Measurements from ENCODE around the gene ALS2. TPM values are rescaled to one million over a fixed set of nuclear protein-coding genes. Genes with fewer than 3 reads are reported as not detected.

The ALS2 gene
- polyA plus RNA-seq, 1 of the 3 experiments (the other 2 are of a cell fraction) = 11.6 TPM

GRCh38 chr2:201734111-201734510 lies 46.6 kb downstream of the ALS2 start:
- CTCF ChIA-PET = interaction anchor here (0.9 kb wide), 1 partner anchor 15 kb away, joined by 3 read pairs; no protein-coding TSS in a partner anchor
- H3K9me2 ChIP-seq = no peaks in the 10 kb centered on the region
- H3K4me3 ChIP-seq (ENCODE audit: low read depth in 2 of 2, low read length in 1 of 2) = no peak overlapping the region
- H3K79me2 ChIP-seq (ENCODE audit: insufficient read depth) = no peaks in the 10 kb centered on the region
- H3F3A ChIP-seq (replicated peaks; ENCODE audit: insufficient read depth) = peaks cover 5% of the 10 kb centered on the region
- H3K9ac ChIP-seq = no peak overlapping the region
- no peaks in the 10 kb centered on the region for H3K27me3 ChIP-seq (ENCODE audit: insufficient read depth)
- H3K27ac ChIP-seq (ENCODE audit: low read depth in 2 of 2, low read length in 1 of 2) = no peak overlapping the region
- TF ChIP-seq TEAD4 (IDR thresholded peaks at IDR 0.05; ENCODE audit: borderline replicate concordance, insufficient read depth) (no peak), RAD21 (IDR thresholded peaks at IDR 0.05; ENCODE audit: low read length) (no peak), FOXM1 (IDR thresholded peaks at IDR 0.05; ENCODE audit: low read depth) (no peak), REST (IDR thresholded peaks at IDR 0.05; ENCODE audit: low read depth, low read length) (no peak), EP300 (IDR thresholded peaks at IDR 0.05; ENCODE audit: borderline replicate concordance in 1 of 2, low read depth in 1 of 2, low read length in 1 of 2) (no peak), EZH2phosphoT487 (IDR thresholded peaks at IDR 0.05; ENCODE audit: borderline replicate concordance, low read depth) (no peak), MXI1 (IDR thresholded peaks at IDR 0.05; ENCODE audit: low read depth, low read length) (no peak), TAF1 (IDR thresholded peaks at IDR 0.05; ENCODE audit: borderline replicate concordance, low read depth, low read length) (no peak), NFIC (IDR thresholded peaks at IDR 0.05; ENCODE audit: borderline replicate concordance) (no peak), USF2 (IDR thresholded peaks at IDR 0.05; ENCODE audit: borderline replicate concordance, low read depth, low read length) (no peak)
- TF ChIP-seq, protein P1, sequence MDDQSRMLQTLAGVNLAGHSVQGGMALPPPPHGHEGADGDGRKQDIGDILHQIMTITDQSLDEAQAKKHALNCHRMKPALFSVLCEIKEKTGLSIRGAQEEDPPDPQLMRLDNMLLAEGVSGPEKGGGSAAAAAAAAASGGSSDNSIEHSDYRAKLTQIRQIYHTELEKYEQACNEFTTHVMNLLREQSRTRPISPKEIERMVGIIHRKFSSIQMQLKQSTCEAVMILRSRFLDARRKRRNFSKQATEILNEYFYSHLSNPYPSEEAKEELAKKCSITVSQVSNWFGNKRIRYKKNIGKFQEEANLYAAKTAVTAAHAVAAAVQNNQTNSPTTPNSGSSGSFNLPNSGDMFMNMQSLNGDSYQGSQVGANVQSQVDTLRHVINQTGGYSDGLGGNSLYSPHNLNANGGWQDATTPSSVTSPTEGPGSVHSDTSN (IDR thresholded peaks at IDR 0.05) = no peak
- 96% methylated on average over 4 of the region's 4 CpGs for WGBS (ENCODE audit: low lambda C conversion rate)
- H3K36me3 ChIP-seq (replicated peaks in 1 of 2; ENCODE audit: control insufficient read depth in 1 of 2, insufficient read depth in 2 of 2, low read length in 1 of 2) = peaks cover 79 to 93% of the 10 kb centered on the region in 2 experiments
- H3K4me2 ChIP-seq = no peak overlapping the region
- no peak overlapping the region for H2AFZ ChIP-seq (ENCODE audit: low read depth)
- H3K4me1 ChIP-seq (ENCODE audit: control insufficient read depth in 1 of 2, insufficient read depth in 2 of 2, low read depth in 1 of 2, low read length in 1 of 2) = no peaks in the 10 kb centered on the region
- no peaks in the 10 kb centered on the region for H4K20me1 ChIP-seq (ENCODE audit: insufficient read depth)
- H3K9me3 ChIP-seq = peaks cover 20% of the 10 kb centered on the region
- POLR2A ChIA-PET = no interaction called here
- no peak for DNase-seq

DNA sequence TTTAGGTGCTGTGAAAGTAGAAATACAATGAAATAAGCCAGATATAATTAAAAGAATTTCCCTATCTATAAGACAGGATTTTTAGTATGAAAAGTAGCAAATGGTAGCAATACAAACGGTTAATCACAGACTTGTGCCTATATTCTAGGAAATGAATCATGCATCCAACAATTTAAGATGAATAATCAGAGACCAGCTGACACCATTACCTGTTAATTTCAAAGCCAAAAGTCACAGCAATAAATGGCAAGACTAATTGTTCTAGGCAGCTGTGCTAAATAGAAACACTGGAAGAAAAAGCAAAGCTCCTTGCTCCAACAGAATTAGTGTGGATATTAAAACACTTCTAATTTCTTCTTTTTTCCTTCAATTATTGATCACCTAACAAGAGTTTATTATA lies 47.2 kb downstream of the ALS2 start:
- H3F3A ChIP-seq (replicated peaks; ENCODE audit: insufficient read depth) = peaks cover 5% of the 10 kb centered on the region
- ChIA-PET POLR2A (no interaction called here), CTCF (interaction anchor here (0.9 to 1.3 kb wide), 2 partner anchors 16 kb away, joined by 3 read pairs; no protein-coding TSS in a partner anchor)
- H2AFZ ChIP-seq (ENCODE audit: low read depth) = no peak overlapping the region
- DNase-seq = no peak
- H3K4me3 ChIP-seq (ENCODE audit: low read depth in 2 of 2, low read length in 1 of 2) = no peak overlapping the region
- 57% methylated on average over 1 of the region's 1 CpG for WGBS (ENCODE audit: low lambda C conversion rate)
- no peak overlapping the region for H3K27ac ChIP-seq (ENCODE audit: low read depth in 2 of 2, low read length in 1 of 2)
- no peak overlapping the region for H3K4me2 ChIP-seq
- H3K9me3 ChIP-seq = peaks cover 20% of the 10 kb centered on the region
- no peak overlapping the region for H3K9ac ChIP-seq
- H3K27me3 ChIP-seq (ENCODE audit: insufficient read depth) = no peaks in the 10 kb centered on the region
- H3K4me1 ChIP-seq (ENCODE audit: control insufficient read depth in 1 of 2, insufficient read depth in 2 of 2, low read depth in 1 of 2, low read length in 1 of 2) = no peaks in the 10 kb centered on the region
- H3K36me3 ChIP-seq (replicated peaks in 1 of 2; ENCODE audit: control insufficient read depth in 1 of 2, insufficient read depth in 2 of 2, low read length in 1 of 2) = peaks cover 80 to 93% of the 10 kb centered on the region in 2 experiments
- no peaks in the 10 kb centered on the region for H3K79me2 ChIP-seq (ENCODE audit: insufficient read depth)
- no peaks in the 10 kb centered on the region for H3K9me2 ChIP-seq
- TF ChIP-seq TCF12 (IDR thresholded peaks at IDR 0.05) = no peak
- TF ChIP-seq, protein P1 (IDR thresholded peaks at IDR 0.05) = peak; percentile 52; the same call in 1 of the 2 replicates
- TF ChIP-seq, protein P2, sequence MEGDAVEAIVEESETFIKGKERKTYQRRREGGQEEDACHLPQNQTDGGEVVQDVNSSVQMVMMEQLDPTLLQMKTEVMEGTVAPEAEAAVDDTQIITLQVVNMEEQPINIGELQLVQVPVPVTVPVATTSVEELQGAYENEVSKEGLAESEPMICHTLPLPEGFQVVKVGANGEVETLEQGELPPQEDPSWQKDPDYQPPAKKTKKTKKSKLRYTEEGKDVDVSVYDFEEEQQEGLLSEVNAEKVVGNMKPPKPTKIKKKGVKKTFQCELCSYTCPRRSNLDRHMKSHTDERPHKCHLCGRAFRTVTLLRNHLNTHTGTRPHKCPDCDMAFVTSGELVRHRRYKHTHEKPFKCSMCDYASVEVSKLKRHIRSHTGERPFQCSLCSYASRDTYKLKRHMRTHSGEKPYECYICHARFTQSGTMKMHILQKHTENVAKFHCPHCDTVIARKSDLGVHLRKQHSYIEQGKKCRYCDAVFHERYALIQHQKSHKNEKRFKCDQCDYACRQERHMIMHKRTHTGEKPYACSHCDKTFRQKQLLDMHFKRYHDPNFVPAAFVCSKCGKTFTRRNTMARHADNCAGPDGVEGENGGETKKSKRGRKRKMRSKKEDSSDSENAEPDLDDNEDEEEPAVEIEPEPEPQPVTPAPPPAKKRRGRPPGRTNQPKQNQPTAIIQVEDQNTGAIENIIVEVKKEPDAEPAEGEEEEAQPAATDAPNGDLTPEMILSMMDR (IDR thresholded peaks at IDR 0.05) = no peak
- TF ChIP-seq TAF1 (IDR thresholded peaks at IDR 0.05; ENCODE audit: borderline replicate concordance, low read depth, low read length) = no peak
- peak; percentile 26; the same call in 1 of the 2 replicates for TF ChIP-seq FOSL2 (IDR thresholded peaks at IDR 0.05; ENCODE audit: borderline replicate concordance, low read depth)
- TF ChIP-seq TEAD4 (IDR thresholded peaks at IDR 0.05; ENCODE audit: borderline replicate concordance, insufficient read depth) = no peak
- no peaks in the 10 kb centered on the region for H4K20me1 ChIP-seq (ENCODE audit: insufficient read depth)
